ENCODE measurements around the gene SLC27A4.

DNA sequence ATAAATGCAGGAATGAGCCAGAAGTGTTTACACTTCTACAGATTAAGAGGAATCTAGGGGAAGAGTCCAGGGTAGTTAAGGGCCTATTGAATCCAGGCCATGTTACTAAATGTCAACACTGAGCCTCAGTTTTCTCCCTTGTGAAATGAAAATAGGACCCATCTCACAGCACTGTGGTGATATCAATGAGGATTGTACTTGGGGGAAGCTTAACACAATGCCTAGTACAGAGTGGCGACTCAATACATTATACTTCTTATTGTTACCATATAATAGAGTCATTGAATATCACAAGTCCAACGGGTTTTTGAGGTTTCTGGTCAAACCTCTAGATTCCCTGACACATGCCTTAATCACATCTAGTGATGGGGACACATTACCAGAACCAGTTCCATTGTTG, 22.7 kb upstream of the SLC27A4 start:
- TF ChIP-seq, protein P1, sequence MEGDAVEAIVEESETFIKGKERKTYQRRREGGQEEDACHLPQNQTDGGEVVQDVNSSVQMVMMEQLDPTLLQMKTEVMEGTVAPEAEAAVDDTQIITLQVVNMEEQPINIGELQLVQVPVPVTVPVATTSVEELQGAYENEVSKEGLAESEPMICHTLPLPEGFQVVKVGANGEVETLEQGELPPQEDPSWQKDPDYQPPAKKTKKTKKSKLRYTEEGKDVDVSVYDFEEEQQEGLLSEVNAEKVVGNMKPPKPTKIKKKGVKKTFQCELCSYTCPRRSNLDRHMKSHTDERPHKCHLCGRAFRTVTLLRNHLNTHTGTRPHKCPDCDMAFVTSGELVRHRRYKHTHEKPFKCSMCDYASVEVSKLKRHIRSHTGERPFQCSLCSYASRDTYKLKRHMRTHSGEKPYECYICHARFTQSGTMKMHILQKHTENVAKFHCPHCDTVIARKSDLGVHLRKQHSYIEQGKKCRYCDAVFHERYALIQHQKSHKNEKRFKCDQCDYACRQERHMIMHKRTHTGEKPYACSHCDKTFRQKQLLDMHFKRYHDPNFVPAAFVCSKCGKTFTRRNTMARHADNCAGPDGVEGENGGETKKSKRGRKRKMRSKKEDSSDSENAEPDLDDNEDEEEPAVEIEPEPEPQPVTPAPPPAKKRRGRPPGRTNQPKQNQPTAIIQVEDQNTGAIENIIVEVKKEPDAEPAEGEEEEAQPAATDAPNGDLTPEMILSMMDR (IDR thresholded peaks at IDR 0.05; ENCODE audit: insufficient read depth, low read length) = no peak
- TF ChIP-seq POLR2AphosphoS5 (IDR thresholded peaks at IDR 0.05; ENCODE audit: low read depth) = no peak
- no peak for TF ChIP-seq SPI1 (IDR thresholded peaks at IDR 0.05; ENCODE audit: borderline replicate concordance, low read depth)
- no peak for TF ChIP-seq GABPA (IDR thresholded peaks at IDR 0.05; ENCODE audit: low read depth)
- TF ChIP-seq, protein P2, sequence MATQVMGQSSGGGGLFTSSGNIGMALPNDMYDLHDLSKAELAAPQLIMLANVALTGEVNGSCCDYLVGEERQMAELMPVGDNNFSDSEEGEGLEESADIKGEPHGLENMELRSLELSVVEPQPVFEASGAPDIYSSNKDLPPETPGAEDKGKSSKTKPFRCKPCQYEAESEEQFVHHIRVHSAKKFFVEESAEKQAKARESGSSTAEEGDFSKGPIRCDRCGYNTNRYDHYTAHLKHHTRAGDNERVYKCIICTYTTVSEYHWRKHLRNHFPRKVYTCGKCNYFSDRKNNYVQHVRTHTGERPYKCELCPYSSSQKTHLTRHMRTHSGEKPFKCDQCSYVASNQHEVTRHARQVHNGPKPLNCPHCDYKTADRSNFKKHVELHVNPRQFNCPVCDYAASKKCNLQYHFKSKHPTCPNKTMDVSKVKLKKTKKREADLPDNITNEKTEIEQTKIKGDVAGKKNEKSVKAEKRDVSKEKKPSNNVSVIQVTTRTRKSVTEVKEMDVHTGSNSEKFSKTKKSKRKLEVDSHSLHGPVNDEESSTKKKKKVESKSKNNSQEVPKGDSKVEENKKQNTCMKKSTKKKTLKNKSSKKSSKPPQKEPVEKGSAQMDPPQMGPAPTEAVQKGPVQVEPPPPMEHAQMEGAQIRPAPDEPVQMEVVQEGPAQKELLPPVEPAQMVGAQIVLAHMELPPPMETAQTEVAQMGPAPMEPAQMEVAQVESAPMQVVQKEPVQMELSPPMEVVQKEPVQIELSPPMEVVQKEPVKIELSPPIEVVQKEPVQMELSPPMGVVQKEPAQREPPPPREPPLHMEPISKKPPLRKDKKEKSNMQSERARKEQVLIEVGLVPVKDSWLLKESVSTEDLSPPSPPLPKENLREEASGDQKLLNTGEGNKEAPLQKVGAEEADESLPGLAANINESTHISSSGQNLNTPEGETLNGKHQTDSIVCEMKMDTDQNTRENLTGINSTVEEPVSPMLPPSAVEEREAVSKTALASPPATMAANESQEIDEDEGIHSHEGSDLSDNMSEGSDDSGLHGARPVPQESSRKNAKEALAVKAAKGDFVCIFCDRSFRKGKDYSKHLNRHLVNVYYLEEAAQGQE (IDR thresholded peaks at IDR 0.05; ENCODE audit: insufficient replicate concordance, low read depth) = no peak

Measured in HL-60 (cell line).